H9 (cell line): Measurements from ENCODE around the gene RLN3. TPM values are rescaled to one million over a fixed set of nuclear protein-coding genes. Genes with fewer than 3 reads are reported as not detected.

Experiments
- DNase-seq: peaks from one replicate; pipeline ENCODE4 v3.0.0-alpha.2; 2017
- H2AFZ ChIP-seq: one replicate; pipeline ENCODE4 v1.6.1; 2013; ENCODE audit warnings: mild to moderate bottlenecking, low read length, control low read depth, moderate library complexity
- H2AK5ac ChIP-seq: 2 replicates; pipeline ENCODE4 v1.6.1; 2013; ENCODE audit warnings: low read length, control low read depth, mixed read lengths; ENCODE audit not compliant: insufficient read length
- H2BK120ac ChIP-seq: one replicate; pipeline ENCODE4 v1.6.1; 2013; ENCODE audit warnings: low read depth, mild to moderate bottlenecking, low read length, control low read depth, inconsistent platforms; ENCODE audit not compliant: poor library complexity, severe bottlenecking
- H2BK12ac ChIP-seq: 2 replicates; pipeline ENCODE4 v1.6.1; 2013; ENCODE audit warnings: low read length, control low read depth, mixed read lengths, low read depth; ENCODE audit not compliant: insufficient read length
- H2BK15ac ChIP-seq: 2 replicates; pipeline ENCODE4 v1.6.1; 2013; ENCODE audit warnings: low read depth, low read length, control low read depth
- H2BK20ac ChIP-seq: one replicate; pipeline ENCODE4 v1.6.1; 2013; ENCODE audit warnings: low read depth, mild to moderate bottlenecking, low read length, control low read depth, inconsistent platforms; ENCODE audit not compliant: poor library complexity, severe bottlenecking
- H2BK5ac ChIP-seq: 2 replicates; pipeline ENCODE4 v1.6.1; 2013; ENCODE audit warnings: low read length, control low read depth, mixed read lengths; ENCODE audit not compliant: insufficient read length
- H3K14ac ChIP-seq: 2 replicates; pipeline ENCODE4 v1.6.1; 2013; ENCODE audit warnings: low read length, control low read depth; ENCODE audit not compliant: insufficient read depth
- H3K18ac ChIP-seq: 2 replicates; pipeline ENCODE4 v1.6.1; 2013; ENCODE audit warnings: low read depth, mild to moderate bottlenecking, mixed read lengths, low read length, control low read depth; ENCODE audit not compliant: insufficient read length
- H3K23ac ChIP-seq: 2 replicates; pipeline ENCODE4 v1.6.1; 2013; ENCODE audit warnings: low read length, control low read depth, mixed read lengths, low read depth; ENCODE audit not compliant: insufficient read length
- H3K23me2 ChIP-seq: 2 replicates; pipeline ENCODE4 v1.6.1; 2013; ENCODE audit warnings: low read depth, mild to moderate bottlenecking, mixed read lengths, low read length, control low read depth; ENCODE audit not compliant: insufficient read length, poor library complexity, severe bottlenecking
- H3K27ac ChIP-seq: 2 replicates; pipeline ENCODE4 v1.5.1; 2013; ENCODE audit warnings: low read length, control low read depth, mixed read lengths, low read depth; ENCODE audit not compliant: insufficient read length
- H3K27me3 ChIP-seq: 2 replicates; pipeline ENCODE4 v1.6.1; 2013; ENCODE audit warnings: low read length, control low read depth, inconsistent platforms; ENCODE audit not compliant: insufficient read depth
- H3K4ac ChIP-seq: 2 replicates; pipeline ENCODE4 v1.6.1; 2013; ENCODE audit warnings: low read depth, mild to moderate bottlenecking, control low read depth, inconsistent platforms, low read length, moderate library complexity
- H3K4me1 ChIP-seq: 2 replicates; pipeline ENCODE4 v1.6.1; 2013; ENCODE audit warnings: low read length, control low read depth, inconsistent platforms; ENCODE audit not compliant: insufficient read depth
- H3K4me2 ChIP-seq: 2 replicates; pipeline ENCODE4 v1.6.1; 2013; ENCODE audit warnings: low read length, control low read depth, mixed read lengths; ENCODE audit not compliant: insufficient read length, insufficient read depth
- H3K56ac ChIP-seq: 2 replicates; pipeline ENCODE4 v1.6.1; 2013; ENCODE audit warnings: low read depth, mild to moderate bottlenecking, mixed read lengths, low read length, control low read depth; ENCODE audit not compliant: insufficient read length
- H3K79me1 ChIP-seq: 2 replicates; pipeline ENCODE4 v1.6.1; 2013; ENCODE audit warnings: low read depth, mild to moderate bottlenecking, moderate library complexity, low read length, control low read depth, inconsistent platforms; ENCODE audit not compliant: insufficient read depth, poor library complexity, severe bottlenecking
- H3K79me2 ChIP-seq: 2 replicates; pipeline ENCODE4 v1.6.1; 2013; ENCODE audit warnings: low read length, control low read depth, inconsistent platforms; ENCODE audit not compliant: insufficient read depth
- H3K9ac ChIP-seq: 2 replicates; pipeline ENCODE4 v1.6.1; 2013; ENCODE audit warnings: low read length, control low read depth, mixed read lengths; ENCODE audit not compliant: insufficient read length; ENCODE audit errors: extremely low read depth
- H3K9me3 ChIP-seq: one replicate; pipeline ENCODE4 v1.6.1; 2013; ENCODE audit warnings: low read depth, low read length, inconsistent platforms; ENCODE audit not compliant: control insufficient read depth
- H3T11ph ChIP-seq: one replicate; pipeline ENCODE4 v1.6.1; 2013; ENCODE audit warnings: mild to moderate bottlenecking, low read length, control low read depth, inconsistent platforms
- H4K20me1 ChIP-seq: one replicate; pipeline ENCODE4 v1.6.1; 2013; ENCODE audit not compliant: control insufficient read depth, insufficient read length, insufficient read depth
- H4K5ac ChIP-seq: 2 replicates; pipeline ENCODE4 v1.6.1; 2013; ENCODE audit warnings: low read depth, mild to moderate bottlenecking, mixed read lengths, low read length, control low read depth; ENCODE audit not compliant: insufficient read length
- H4K8ac ChIP-seq: replicated peaks from 2 replicates; pipeline ENCODE4 v1.6.1; 2013; ENCODE audit warnings: low read length, control low read depth, mixed read lengths, low read depth; ENCODE audit not compliant: insufficient read length
- H4K91ac ChIP-seq: 2 replicates; pipeline ENCODE4 v1.6.1; 2013; ENCODE audit warnings: low read depth, mild to moderate bottlenecking, moderate library complexity, mixed read lengths, low read length, control low read depth; ENCODE audit not compliant: insufficient read length
- H3K27ac Mint-ChIP-seq, 3 experiments: 2 replicates in 2 of 3; 3 replicates in 1 of 3; pipeline ENCODE4 v1.8.0; 2020 to 2021; ENCODE audit warnings: mixed read lengths in 3 of 3, mild to moderate bottlenecking in 1 of 3, moderate library complexity in 1 of 3
- H3K27me3 Mint-ChIP-seq: 2 replicates; pipeline ENCODE4 v1.8.0; 2021; ENCODE audit warnings: low read depth, mild to moderate bottlenecking, moderate library complexity, mixed read lengths
- H3K36me3 Mint-ChIP-seq, 3 experiments: 2 replicates in 2 of 3; 3 replicates in 1 of 3; pipeline ENCODE4 v1.8.0; 2020 to 2021; ENCODE audit warnings: low read depth in 3 of 3, mixed read lengths in 3 of 3; ENCODE audit not compliant: insufficient read depth in 1 of 3
- H3K4me1 Mint-ChIP-seq, 2 experiments: 2 replicates each; pipeline ENCODE4 v1.8.0; 2020; ENCODE audit warnings: mixed read lengths in 2 of 2
- H3K4me3 Mint-ChIP-seq, 2 experiments: 2 replicates in 1 of 2; 3 replicates in 1 of 2; pipeline ENCODE4 v1.8.0; 2020 to 2021; ENCODE audit warnings: mild to moderate bottlenecking in 2 of 2, mixed read lengths in 2 of 2, moderate library complexity in 1 of 2
- H3K9me3 Mint-ChIP-seq, 2 experiments: 2 replicates in 1 of 2; 3 replicates in 1 of 2; pipeline ENCODE4 v1.8.0; 2020; ENCODE audit warnings: mild to moderate bottlenecking in 2 of 2, mixed read lengths in 2 of 2, moderate library complexity in 1 of 2
- CTCF ChIP-seq: fragments of 200-600 bp; sonication (generic); conservative IDR thresholded peaks from 3 replicates; pipeline ENCODE4 v1.8.0; 2021; ENCODE audit warnings: antibody characterized with exemption, mild to moderate bottlenecking
- WGBS: extraction: QIAGEN DNeasy Blood & Tissue Kit; methylation state at CpG from one replicate; pipeline ENCODE4 v1.1.7; 2013; ENCODE audit warnings: missing lambda C conversion rate, low lambda C conversion rate, mixed read lengths; ENCODE audit not compliant: insufficient read length; ENCODE audit errors: extremely low coverage; 5-methylcytosine and 5-hydroxymethylcytosine counted together
- total RNA-seq: library from RNA; stranded (reverse); gene quantifications from 2 replicates; pipeline ENCODE4 v1.2.1, GENCODE V29; 2021

The RLN3 gene
- total RNA-seq, 1 experiment from 2014 or later: not detected

GRCh38 chr19:14055396-14055795 lies 27.4 kb downstream of the RLN3 start:
- Mint-ChIP-seq H3K4me1 (peaks cover 9 to 18% of the 10 kb centered on the region in 2 experiments), H3K27ac (no peak overlapping the region; a peak in 1 of 7 replicates), H3K9me3 (no peaks in the 10 kb centered on the region; a peak in 2 of 5 replicates), H3K27me3 (peaks cover 37% of the 10 kb centered on the region), H3K36me3 (peaks cover 12 to 18% (median 15%) of the 10 kb centered on the region in 3 experiments), H3K4me3 (no peak overlapping the region)
- peaks cover 8% of the 10 kb centered on the region for H3K27me3 ChIP-seq
- no peak overlapping the region for H3T11ph ChIP-seq
- TF ChIP-seq CTCF: no peak
- H2BK120ac ChIP-seq: no peak overlapping the region
- H2AK5ac ChIP-seq: no peak overlapping the region
- no peak for DNase-seq
- H3K56ac ChIP-seq: no peak overlapping the region
- H3K9me3 ChIP-seq: no peaks in the 10 kb centered on the region
- H2BK15ac ChIP-seq: no peak overlapping the region
- peaks cover 6% of the 10 kb centered on the region for H3K23me2 ChIP-seq
- H3K79me2 ChIP-seq: no peaks in the 10 kb centered on the region
- no peak overlapping the region for H3K23ac ChIP-seq
- no peaks in the 10 kb centered on the region for H3K79me1 ChIP-seq
- no peak overlapping the region for H4K8ac ChIP-seq
- no peak overlapping the region for H2BK5ac ChIP-seq
- no peak overlapping the region for H3K9ac ChIP-seq
- no peak overlapping the region for H3K4ac ChIP-seq
- no peak overlapping the region for H2BK12ac ChIP-seq
- H3K14ac ChIP-seq: no peak overlapping the region
- H4K20me1 ChIP-seq: no peaks in the 10 kb centered on the region
- no peak overlapping the region for H3K27ac ChIP-seq
- H2BK20ac ChIP-seq: no peak overlapping the region
- H4K5ac ChIP-seq: no peak overlapping the region
- no peak overlapping the region for H3K18ac ChIP-seq
- no peak overlapping the region for H3K4me2 ChIP-seq
- no peaks in the 10 kb centered on the region; the same call in 1 of the 2 replicates for H3K4me1 ChIP-seq
- WGBS: no CpG with 5 or more reads among the region's 3 CpGs
- no peak overlapping the region for H2AFZ ChIP-seq
- no peak overlapping the region for H4K91ac ChIP-seq
